Astrocyte (in vitro differentiated cells and primary cell): ENCODE results near the gene DUSP6. TPM values are rescaled to one million over a fixed set of nuclear protein-coding genes. Genes with fewer than 3 reads are reported as not detected.

ENCODE experiments used
- DNase-seq: peaks from one replicate; pipeline ENCODE4 v3.0.0-alpha.2; 2010; ENCODE audit warnings: low read depth
- FAIRE-seq: peaks from 2 replicates; lab custom pipeline; 2011; peaks lifted over from hg19 to GRCh38; lab: Jason Lieb, UNC
- H2AFZ ChIP-seq: 2 replicates; pipeline ENCODE4 v1.6.0; 2012; ENCODE audit warnings: low read depth, low read length, inconsistent platforms
- H3K27ac ChIP-seq: 2 replicates; pipeline ENCODE4 v1.5.1; 2011; ENCODE audit warnings: low read depth, low read length, inconsistent platforms
- H3K27me3 ChIP-seq: 2 replicates; pipeline ENCODE4 v1.6.0; 2011; ENCODE audit warnings: low read length, inconsistent platforms; ENCODE audit not compliant: insufficient read depth
- H3K36me3 ChIP-seq: 2 replicates; pipeline ENCODE4 v1.5.1; 2011; ENCODE audit warnings: low read length, inconsistent platforms; ENCODE audit not compliant: insufficient read depth
- H3K4me1 ChIP-seq: 2 replicates; pipeline ENCODE4 v1.5.1; 2011; ENCODE audit warnings: low read length, inconsistent platforms; ENCODE audit not compliant: insufficient read depth
- H3K4me2 ChIP-seq: 2 replicates; pipeline ENCODE4 v1.6.0; 2012; ENCODE audit warnings: low read length, inconsistent platforms
- H3K4me3 ChIP-seq: 2 replicates; pipeline ENCODE4 v1.5.1; 2011; ENCODE audit warnings: low read depth, mild to moderate bottlenecking, low read length, inconsistent platforms; ENCODE audit not compliant: insufficient read depth
- H3K79me2 ChIP-seq: 2 replicates; pipeline ENCODE4 v1.6.0; 2012; ENCODE audit warnings: mild to moderate bottlenecking, low read length, inconsistent platforms; ENCODE audit not compliant: insufficient read depth
- H3K9ac ChIP-seq: 2 replicates; pipeline ENCODE4 v1.6.0; 2012; ENCODE audit warnings: mild to moderate bottlenecking, low read length, inconsistent platforms
- H3K9me3 ChIP-seq: 2 replicates; pipeline ENCODE4 v1.5.1; 2012; ENCODE audit warnings: low read depth, mild to moderate bottlenecking, low read length, inconsistent platforms; ENCODE audit not compliant: insufficient read depth
- H4K20me1 ChIP-seq: 2 replicates; pipeline ENCODE4 v1.6.0; 2012; ENCODE audit warnings: low read length, inconsistent platforms; ENCODE audit not compliant: insufficient read depth
- H3K27ac Mint-ChIP-seq: one replicate; pipeline ENCODE4 v1.8.0; 2021; ENCODE audit warnings: mild to moderate bottlenecking, mixed read lengths; ENCODE audit not compliant: unreplicated experiment
- H3K27me3 Mint-ChIP-seq: one replicate; pipeline ENCODE4 v1.8.0; 2021; ENCODE audit warnings: low read depth, mixed read lengths; ENCODE audit not compliant: unreplicated experiment
- H3K36me3 Mint-ChIP-seq: one replicate; pipeline ENCODE4 v1.8.0; 2021; ENCODE audit warnings: low read depth, mixed read lengths; ENCODE audit not compliant: unreplicated experiment
- H3K4me1 Mint-ChIP-seq: one replicate; pipeline ENCODE4 v1.8.0; 2021; ENCODE audit warnings: low read depth, mixed read lengths; ENCODE audit not compliant: unreplicated experiment
- H3K4me3 Mint-ChIP-seq: one replicate; pipeline ENCODE4 v1.8.0; 2021; ENCODE audit warnings: mild to moderate bottlenecking, moderate library complexity, mixed read lengths; ENCODE audit not compliant: unreplicated experiment
- H3K9me3 Mint-ChIP-seq: one replicate; pipeline ENCODE4 v1.8.0; 2021; ENCODE audit warnings: mild to moderate bottlenecking, mixed read lengths; ENCODE audit not compliant: unreplicated experiment
- CTCF ChIP-seq: IDR thresholded peaks from 2 replicates; pipeline ENCODE4 v1.5.1; 2011; ENCODE audit warnings: low read depth, mild to moderate bottlenecking, inconsistent platforms, low read length, moderate library complexity; ENCODE audit not compliant: insufficient read depth
- EZH2 ChIP-seq: IDR thresholded peaks from 2 replicates; pipeline ENCODE4 v1.6.1; 2012; ENCODE audit warnings: mild to moderate bottlenecking, low read length, inconsistent platforms; ENCODE audit not compliant: insufficient read depth
- total RNA-seq: library from RNA; stranded (reverse); gene quantifications from 2 replicates; pipeline ENCODE4 v1.2.1, GENCODE V29; 2021

Gene DUSP6
- total RNA-seq, 1 donor from 2014 or later, result 63.0 TPM

- Histone ChIP-seq H4K20me1 (no peaks in the 10 kb centered on the region), H3K27me3 (no peaks in the 10 kb centered on the region), H3K36me3 (no peaks in the 10 kb centered on the region), H3K4me1 (peaks cover 44% of the 10 kb centered on the region), H3K79me2 (no peaks in the 10 kb centered on the region), H3K4me3 (no peak overlapping the region), H3K27ac (peak overlapping the region; percentile 0), H3K9me3 (no peaks in the 10 kb centered on the region), H3K9ac (no peak overlapping the region), H2AFZ (no peak overlapping the region), H3K4me2 (peak overlapping the region; percentile 61)
- no peaks in the 10 kb centered on the region for H3K27me3 Mint-ChIP-seq
- peak overlapping the region; percentile 72 for H3K27ac Mint-ChIP-seq
- H3K4me3 Mint-ChIP-seq, result no peak overlapping the region
- H3K9me3 Mint-ChIP-seq, result no peaks in the 10 kb centered on the region
- no peak for FAIRE-seq
- TF ChIP-seq CTCF, result no peak
- TF ChIP-seq EZH2, result no peak
- peaks cover 63% of the 10 kb centered on the region for H3K4me1 Mint-ChIP-seq
- DNase-seq, result no peak
- no peaks in the 10 kb centered on the region for H3K36me3 Mint-ChIP-seq
Measured at GRCh38 chr12:89372584-89373370, 20.5 kb upstream of the DUSP6 start.

GRCh38 chr12:89370850-89371249 is 18.5 kb upstream of the DUSP6 start:
- Mint-ChIP-seq H3K27me3 (no peaks in the 10 kb centered on the region), H3K4me1 (peaks cover 57% of the 10 kb centered on the region), H3K36me3 (no peaks in the 10 kb centered on the region), H3K27ac (peak overlapping the region; percentile 77), H3K9me3 (no peaks in the 10 kb centered on the region), H3K4me3 (peak overlapping the region; percentile 28)
- Histone ChIP-seq H4K20me1 (no peaks in the 10 kb centered on the region), H3K79me2 (no peaks in the 10 kb centered on the region), H2AFZ (no peak overlapping the region), H3K9me3 (no peaks in the 10 kb centered on the region), H3K36me3 (no peaks in the 10 kb centered on the region), H3K27ac (peak overlapping the region; percentile 50), H3K27me3 (no peaks in the 10 kb centered on the region), H3K4me2 (peak overlapping the region; percentile 61), H3K4me1 (peaks cover 38% of the 10 kb centered on the region), H3K9ac (peak overlapping the region; percentile 7), H3K4me3 (no peak overlapping the region)
- TF ChIP-seq CTCF, result no peak
- no peak for TF ChIP-seq EZH2
- peak; percentile 75 for FAIRE-seq
- DNase-seq, result peak; percentile 97

GRCh38 chr12:89370421-89370831 is 18.1 kb upstream of the DUSP6 start:
- Histone ChIP-seq H3K4me1 (peaks cover 34% of the 10 kb centered on the region), H3K4me2 (peak overlapping the region; percentile 61), H3K36me3 (no peaks in the 10 kb centered on the region), H3K9ac (peak overlapping the region; percentile 7), H3K4me3 (no peak overlapping the region), H3K9me3 (no peaks in the 10 kb centered on the region), H3K27ac (peak overlapping the region; percentile 50), H2AFZ (no peak overlapping the region), H3K79me2 (no peaks in the 10 kb centered on the region), H3K27me3 (no peaks in the 10 kb centered on the region), H4K20me1 (no peaks in the 10 kb centered on the region)
- H3K27me3 Mint-ChIP-seq, result no peaks in the 10 kb centered on the region
- FAIRE-seq (no peak), DNase-seq (no peak)
- H3K4me3 Mint-ChIP-seq, result no peak overlapping the region
- H3K9me3 Mint-ChIP-seq, result no peaks in the 10 kb centered on the region
- H3K27ac Mint-ChIP-seq, result peak overlapping the region; percentile 77
- peaks cover 53% of the 10 kb centered on the region for H3K4me1 Mint-ChIP-seq
- H3K36me3 Mint-ChIP-seq, result no peaks in the 10 kb centered on the region
- no peak for TF ChIP-seq CTCF
- no peak for TF ChIP-seq EZH2
